Esophagus muscularis mucosa (tissue), 4 donors: Measurements from ENCODE around the gene CCIN. TPM values are rescaled to one million over a fixed set of nuclear protein-coding genes. Genes with fewer than 3 reads are reported as not detected.
"Not testable (repeated sequence)": the region's sequence is repeated elsewhere in the genome, so short reads cannot be mapped to it uniquely, and the experiment has no call there.

Source experiments
- DNase-seq: peaks from one replicate; pipeline ENCODE4 v3.0.0-alpha.2; 2017; ENCODE audit errors: extremely low spot score
- H3K27ac ChIP-seq, 4 donors: fragments of 200-600 bp; sonication (generic); replicated peaks in 1 of 4; 1 replicate in 3 of 4; 2 replicates in 1 of 4; pipeline ENCODE4 v1.5.1; 2016 to 2019; ENCODE audit warnings: mild to moderate bottlenecking in 1 of 4
- H3K27me3 ChIP-seq, 4 donors: fragments of 200-600 bp; sonication (generic); one replicate each; pipeline versions ENCODE4 v1.5.1 to v1.6.0; 2016 to 2019
- H3K36me3 ChIP-seq, 4 donors: fragments of 200-600 bp; sonication (generic); one replicate each; pipeline ENCODE4 v1.5.1; 2016 to 2019
- H3K4me1 ChIP-seq, 4 donors: fragments of 200-600 bp; sonication (generic); one replicate each; pipeline ENCODE4 v1.5.1; 2016 to 2019
- H3K4me3 ChIP-seq, 4 donors: fragments of 200-600 bp; sonication (generic); 1 replicate in 2 of 4; 2 replicates in 2 of 4; pipeline ENCODE4 v1.5.1; 2016 to 2019; ENCODE audit warnings: mild to moderate bottlenecking in 4 of 4, moderate library complexity in 1 of 4
- H3K9me3 ChIP-seq, 4 donors: fragments of 200-600 bp; sonication (generic); 1 replicate in 3 of 4; 2 replicates in 1 of 4; pipeline ENCODE4 v1.5.1; 2016 to 2019
- EP300 ChIP-seq: sonication (generic); formaldehyde crosslinking; IDR thresholded peaks from one replicate; pipeline ENCODE4 v1.6.1; 2017; ENCODE audit warnings: antibody characterized with exemption
- POLR2A ChIP-seq: fragments of 450-650 bp; IDR thresholded peaks from one replicate; pipeline ENCODE4 v1.6.1; 2017; ENCODE audit warnings: antibody characterized with exemption, moderate library complexity, mild to moderate bottlenecking, low read depth
- POLR2AphosphoS5 ChIP-seq, 2 donors: sonication (generic); formaldehyde crosslinking; IDR thresholded peaks; one replicate each; pipeline ENCODE4 v1.6.1; 2017; ENCODE audit warnings: antibody characterized with exemption in 2 of 2
- WGBS: methylation state at CpG from one replicate; pipeline ENCODE4 v1.1.5; 2018; 5-methylcytosine and 5-hydroxymethylcytosine counted together
- intact Hi-C: fragments of 100-400 bp; cut with DNase I; formaldehyde crosslinking; loops from one replicate; pipeline ENCODE4 v1.15.1; 2023
- total RNA-seq, 4 donors: library from RNA; depleted of rRNA; stranded (reverse); fragments of >200 nt; gene quantifications; one replicate each; pipeline versions ENCODE4 v1.1.0 to v1.2.1, GENCODE V29; 2016
- TF ChIP-seq, protein P1 (sequence below), 3 experiments: fragments of 200-600 bp in 2 of 3; fragments of 450-650 bp in 1 of 3; sonication (generic) in 2 of 3; IDR thresholded peaks; one replicate each; pipeline ENCODE4 v1.5.1; 2017 to 2019; ENCODE audit warnings: antibody characterized with exemption in 3 of 3, mild to moderate bottlenecking in 2 of 3, moderate library complexity in 1 of 3

CCIN gene
- total RNA-seq, 4 donors from 2014 or later = 0.39 to 1.0 (median 0.46) TPM

DNA sequence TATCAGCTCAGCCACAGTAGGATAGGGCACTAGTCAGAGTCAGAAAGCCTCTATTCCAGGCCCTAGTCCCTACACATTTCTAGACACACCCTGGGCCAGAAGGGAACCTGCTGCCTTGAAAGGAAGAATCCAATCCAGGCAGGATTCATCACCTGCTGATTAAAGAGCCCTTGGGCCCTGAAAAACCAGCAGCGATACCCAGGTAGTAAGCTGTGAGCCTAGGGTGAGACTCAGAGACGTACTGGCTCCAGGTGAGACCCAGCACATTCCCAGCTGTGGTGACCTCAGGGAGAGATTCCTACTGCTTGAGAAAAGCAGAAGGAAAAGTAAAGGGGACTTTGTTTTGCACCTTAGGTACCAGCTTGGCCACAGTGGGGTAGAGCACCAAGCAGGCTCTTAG, 4.7 kb downstream of the CCIN start:
- intact Hi-C loops = no loop called here
- Histone ChIP-seq H3K9me3 (no peaks in the 10 kb centered on the region), H3K4me3 (no peak overlapping the region), H3K27ac (no peak overlapping the region), H3K27me3 (no peaks in the 10 kb centered on the region), H3K4me1 (no peaks in the 10 kb centered on the region), H3K36me3 (no peaks in the 10 kb centered on the region)
- TF ChIP-seq POLR2AphosphoS5 (IDR thresholded peaks at IDR 0.05) = no peak
- TF ChIP-seq POLR2A = no peak
- TF ChIP-seq, protein P1, sequence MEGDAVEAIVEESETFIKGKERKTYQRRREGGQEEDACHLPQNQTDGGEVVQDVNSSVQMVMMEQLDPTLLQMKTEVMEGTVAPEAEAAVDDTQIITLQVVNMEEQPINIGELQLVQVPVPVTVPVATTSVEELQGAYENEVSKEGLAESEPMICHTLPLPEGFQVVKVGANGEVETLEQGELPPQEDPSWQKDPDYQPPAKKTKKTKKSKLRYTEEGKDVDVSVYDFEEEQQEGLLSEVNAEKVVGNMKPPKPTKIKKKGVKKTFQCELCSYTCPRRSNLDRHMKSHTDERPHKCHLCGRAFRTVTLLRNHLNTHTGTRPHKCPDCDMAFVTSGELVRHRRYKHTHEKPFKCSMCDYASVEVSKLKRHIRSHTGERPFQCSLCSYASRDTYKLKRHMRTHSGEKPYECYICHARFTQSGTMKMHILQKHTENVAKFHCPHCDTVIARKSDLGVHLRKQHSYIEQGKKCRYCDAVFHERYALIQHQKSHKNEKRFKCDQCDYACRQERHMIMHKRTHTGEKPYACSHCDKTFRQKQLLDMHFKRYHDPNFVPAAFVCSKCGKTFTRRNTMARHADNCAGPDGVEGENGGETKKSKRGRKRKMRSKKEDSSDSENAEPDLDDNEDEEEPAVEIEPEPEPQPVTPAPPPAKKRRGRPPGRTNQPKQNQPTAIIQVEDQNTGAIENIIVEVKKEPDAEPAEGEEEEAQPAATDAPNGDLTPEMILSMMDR (IDR thresholded peaks at IDR 0.05) = no peak
- TF ChIP-seq EP300 = no peak
- WGBS = 94% methylated on average over 2 of the region's 2 CpGs
- DNase-seq = no peak

DNA sequence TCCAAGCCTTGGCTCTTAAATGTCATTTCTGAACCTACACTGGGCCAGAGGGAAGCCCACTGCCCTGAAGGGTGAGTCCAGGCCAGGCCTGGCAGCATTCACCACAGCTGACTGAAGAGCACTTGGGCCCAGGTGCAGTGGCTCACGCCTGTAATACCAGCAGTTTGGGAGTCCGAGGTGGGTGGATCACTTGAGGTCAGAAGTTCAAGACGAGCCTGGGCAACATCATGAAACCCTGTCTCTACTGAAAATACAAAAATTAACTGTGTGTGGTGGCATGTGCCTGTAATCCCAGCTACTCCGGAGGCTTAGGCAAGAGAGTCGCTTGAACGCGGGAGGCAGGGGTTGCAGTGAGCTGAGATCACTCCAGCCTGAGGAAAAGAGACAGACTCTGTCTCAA, 5.1 kb downstream of the CCIN start:
- 89% methylated on average over 7 of the region's 7 CpGs for WGBS
- Histone ChIP-seq H3K36me3 (no peaks in the 10 kb centered on the region), H3K9me3 (no peaks in the 10 kb centered on the region), H3K27ac (no peak overlapping the region), H3K4me3 (no peak overlapping the region), H3K4me1 (no peaks in the 10 kb centered on the region), H3K27me3 (no peaks in the 10 kb centered on the region)
- DNase-seq = no peak
- TF ChIP-seq EP300 = no peak
- TF ChIP-seq, protein P1 (IDR thresholded peaks at IDR 0.05) = no peak
- intact Hi-C loops = no loop called here

DNA sequence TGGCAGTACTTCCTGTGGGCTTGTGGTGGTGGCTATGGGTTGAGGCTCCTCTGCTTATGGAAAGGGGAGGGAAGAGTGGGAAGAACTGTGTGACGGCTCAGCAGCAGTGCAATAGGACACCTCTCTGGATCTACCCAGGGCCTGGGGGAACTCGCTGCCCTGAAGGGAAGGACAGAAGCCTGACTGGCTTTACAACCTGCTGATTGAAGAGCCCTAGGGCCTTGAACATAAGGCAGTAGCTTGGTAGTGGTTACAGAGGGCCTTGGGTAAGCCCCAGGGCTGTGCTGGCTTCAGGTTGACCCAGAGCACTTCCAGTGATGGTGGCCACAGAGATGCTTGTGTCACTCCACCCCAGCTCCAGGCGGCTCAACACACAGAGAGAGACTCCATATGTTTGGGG, 5.5 kb downstream of the CCIN start:
- Histone ChIP-seq H3K4me3 (no peak overlapping the region), H3K9me3 (no peaks in the 10 kb centered on the region), H3K27ac (no peak overlapping the region), H3K27me3 (no peaks in the 10 kb centered on the region), H3K36me3 (no peaks in the 10 kb centered on the region), H3K4me1 (no peaks in the 10 kb centered on the region)
- DNase-seq = no peak
- TF ChIP-seq EP300 (no peak), POLR2AphosphoS5 (IDR thresholded peaks at IDR 0.05) (no peak), POLR2A (no peak)
- TF ChIP-seq, protein P1 (IDR thresholded peaks at IDR 0.05) = no peak
- intact Hi-C loops = no loop called here
- 74% methylated on average over 3 of the region's 3 CpGs for WGBS

DNA sequence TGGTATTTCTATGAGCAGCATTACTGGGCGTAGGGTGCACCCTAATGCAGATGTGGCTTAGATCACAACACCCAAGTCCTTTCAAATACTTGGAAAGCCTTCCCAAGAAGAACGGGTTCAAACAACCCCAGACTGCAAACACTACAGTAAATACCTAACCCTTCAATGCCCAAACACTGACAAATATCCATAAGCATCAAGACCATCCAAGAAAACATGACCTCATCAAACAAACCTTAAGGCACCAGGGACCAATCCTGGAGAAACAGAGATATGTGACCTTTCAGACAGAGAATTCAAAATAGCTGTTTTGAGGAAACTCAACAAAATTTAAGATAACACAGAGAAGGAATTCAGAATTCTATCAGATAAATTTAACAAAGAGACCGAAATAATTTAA, 6.0 kb downstream of the CCIN start:
- WGBS = 91% methylated on average over 3 of the region's 3 CpGs
- intact Hi-C loops, H3K27me3 ChIP-seq, H3K27ac ChIP-seq, DNase-seq, H3K4me1 ChIP-seq, H3K4me3 ChIP-seq, H3K9me3 ChIP-seq, H3K36me3 ChIP-seq: not testable (repeated sequence)

DNA sequence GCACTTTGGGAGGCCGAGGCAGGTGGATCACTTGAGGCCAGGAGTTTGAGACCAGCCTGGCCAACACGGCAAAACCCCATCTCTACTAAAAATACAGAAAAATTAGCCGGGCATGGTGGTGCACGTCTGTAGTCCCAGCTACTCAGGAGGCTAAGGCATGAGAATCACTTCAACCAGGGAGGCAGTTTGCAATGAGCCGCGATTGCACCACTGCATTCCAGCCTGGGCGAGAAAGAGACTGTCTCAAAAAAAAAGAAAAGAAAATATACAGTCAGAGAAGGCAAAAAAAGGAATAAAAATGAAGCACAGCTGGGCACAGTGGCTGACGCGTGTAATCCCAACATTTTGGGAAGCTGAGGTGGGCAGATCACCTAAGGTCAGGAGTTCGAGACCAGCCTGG, 7.3 kb downstream of the CCIN start:
- H3K4me3 ChIP-seq, H3K4me1 ChIP-seq, H3K27me3 ChIP-seq, H3K27ac ChIP-seq, H3K36me3 ChIP-seq, intact Hi-C loops, H3K9me3 ChIP-seq, DNase-seq: not testable (repeated sequence)
- 93% methylated on average over 10 of the region's 10 CpGs for WGBS

DNA sequence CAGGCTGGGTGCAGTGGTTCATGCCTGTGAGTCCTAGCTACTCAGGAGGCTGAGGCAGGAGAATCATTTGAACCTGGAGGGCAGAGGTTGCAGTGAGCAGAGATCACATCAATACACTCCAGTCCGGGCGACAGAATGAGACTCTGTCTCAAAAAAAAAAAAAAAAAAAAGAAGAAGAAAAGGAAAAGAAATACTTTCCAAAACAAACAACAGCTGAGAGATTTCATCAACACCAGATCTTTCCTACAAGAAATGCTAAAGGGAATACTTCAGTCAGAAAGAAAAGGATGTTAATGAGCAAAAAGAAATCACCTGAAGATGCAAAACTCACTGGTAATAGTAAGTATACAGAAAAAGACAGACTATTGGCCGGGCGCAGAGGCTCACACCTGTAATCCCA, 8.4 kb downstream of the CCIN start:
- no peaks in the 10 kb centered on the region for H3K9me3 ChIP-seq
- TF ChIP-seq POLR2AphosphoS5 (IDR thresholded peaks at IDR 0.05) = no peak
- TF ChIP-seq EP300 = no peak
- TF ChIP-seq, protein P1 (IDR thresholded peaks at IDR 0.05) = no peak
- no peak for TF ChIP-seq POLR2A
- H3K4me3 ChIP-seq = no peak overlapping the region
- DNase-seq = no peak
- 82% methylated on average over 4 of the region's 4 CpGs for WGBS
- no peaks in the 10 kb centered on the region for H3K4me1 ChIP-seq
- H3K27ac ChIP-seq = no peak overlapping the region
- H3K27me3 ChIP-seq = no peaks in the 10 kb centered on the region
- intact Hi-C loops = no loop called here
- no peaks in the 10 kb centered on the region for H3K36me3 ChIP-seq

DNA sequence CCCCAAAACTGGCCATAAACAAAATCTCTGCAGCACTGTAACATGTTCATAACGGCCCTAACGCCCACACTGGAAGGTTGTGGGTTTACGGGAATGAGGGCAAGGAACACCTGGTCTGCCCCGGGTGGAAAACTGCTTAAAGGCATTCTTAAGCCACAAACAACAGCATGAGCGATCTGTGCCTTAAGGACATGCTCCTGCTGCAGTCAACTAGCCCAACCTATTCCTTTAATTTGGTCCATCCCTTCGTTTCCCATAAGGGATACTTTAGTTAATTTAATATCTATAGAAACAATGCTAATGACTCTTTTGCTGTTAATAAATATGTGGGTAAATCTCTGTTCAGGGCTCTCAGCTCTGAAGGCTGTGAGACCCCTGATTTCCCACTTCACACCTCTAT, 11.1 kb downstream of the CCIN start:
- 92% methylated on average over 6 of the region's 6 CpGs for WGBS
- H3K36me3 ChIP-seq, H3K27ac ChIP-seq, intact Hi-C loops, H3K4me1 ChIP-seq, H3K4me3 ChIP-seq, H3K9me3 ChIP-seq, DNase-seq, H3K27me3 ChIP-seq: not testable (repeated sequence)
